Kidney (tissue), 22 donors: ENCODE results near the gene H2BW1. TPM values are rescaled to one million over a fixed set of nuclear protein-coding genes. Genes with fewer than 3 reads are reported as not detected.
"Not testable (repeated sequence)": the region's sequence is repeated elsewhere in the genome, so short reads cannot be mapped to it uniquely, and the experiment has no call there.

Experiments
- DNase-seq, 5 donors: peaks; one replicate each; pipeline ENCODE4 v3.0.0-alpha.2; 2013 to 2020
- FAIRE-seq: peaks from 2 replicates; lab custom pipeline; 2012; peaks lifted over from hg19 to GRCh38; lab: Jason Lieb, UNC
- H3K27ac ChIP-seq, 2 donors: one replicate each; pipeline ENCODE4 v1.7.0; 2013; ENCODE audit warnings: low read depth in 2 of 2, low read length in 2 of 2, inconsistent platforms in 1 of 2
- H3K27me3 ChIP-seq: one replicate; pipeline ENCODE4 v1.7.1; 2013; ENCODE audit warnings: low read length, inconsistent platforms; ENCODE audit not compliant: control insufficient read depth, insufficient read depth
- H3K36me3 ChIP-seq, 3 donors: one replicate each; pipeline versions ENCODE4 v1.7.0 to v1.7.1; 2013; ENCODE audit warnings: low read length in 3 of 3, control low read depth in 1 of 3, inconsistent platforms in 1 of 3; ENCODE audit not compliant: insufficient read depth in 3 of 3, control insufficient read depth in 2 of 3
- H3K4me1 ChIP-seq, 3 donors: one replicate each; pipeline versions ENCODE4 v1.7.0 to v1.7.1; 2013; ENCODE audit warnings: low read length in 3 of 3, inconsistent platforms in 1 of 3, low read depth in 1 of 3; ENCODE audit not compliant: control insufficient read depth in 2 of 3, insufficient read depth in 2 of 3
- H3K4me3 ChIP-seq, 3 donors: one replicate each; pipeline versions ENCODE4 v1.7.0 to v1.8.1; 2013; ENCODE audit warnings: low read length in 3 of 3, control low read depth in 1 of 3, inconsistent platforms in 1 of 3
- H3K9ac ChIP-seq, 3 donors: one replicate each; pipeline versions ENCODE4 v1.7.0 to v1.7.1; 2013; ENCODE audit warnings: low read length in 3 of 3, control low read depth in 1 of 3, inconsistent platforms in 1 of 3
- H3K9me3 ChIP-seq, 3 donors: one replicate each; pipeline versions ENCODE4 v1.7.0 to v1.7.1; 2013; ENCODE audit warnings: low read length in 3 of 3, control low read depth in 1 of 3, inconsistent platforms in 1 of 3; ENCODE audit not compliant: control insufficient read depth in 2 of 3, insufficient read depth in 1 of 3
- CTCF ChIP-seq: IDR thresholded peaks from 3 replicates; pipeline ENCODE4 v1.5.1; 2012; ENCODE audit warnings: mild to moderate bottlenecking, moderate library complexity, borderline replicate concordance; ENCODE audit not compliant: insufficient read depth; ENCODE audit errors: extremely low read depth
- intact Hi-C: fragments of 100-400 bp; cut with DNase I; formaldehyde crosslinking; loops from one replicate; pipeline ENCODE4 v1.11.1; 2022
- long read RNA-seq, 10 donors: library from polyadenylated mRNA in 1 of 10; unstranded in 1 of 10; transcript quantifications; one replicate each; pipeline ENCODE4 v2.0.0 and lab custom pipeline, GENCODE V29; 2021 to 2026
- polyA plus RNA-seq: library from polyadenylated mRNA; stranded (reverse); fragments of 350-450 nt; fragmentation: Illumina TruSeq; extraction: RNeasy Lipid Tissue Mini Kit (QIAGEN cat#74804); gene quantifications from one replicate; pipeline ENCODE4 v1.2.3, GENCODE V29; 2014; ENCODE audit warnings: low read depth, low replicate concordance; ENCODE audit not compliant: insufficient read depth
- total RNA-seq: library from RNA; stranded (reverse); fragmentation: NEBNext Ultra II Directional; extraction: Animal tissue kit (Norgen Biotek cat#: 25700); gene quantifications from one replicate; pipeline ENCODE4 v1.2.1, GENCODE V29; 2021
- donor health status: control.
- donor health status: control.
- donor health status: control.
- donor health status: control.
- donor health status: control.
- donor health status: DM: yes; HTN: yes; CAD: no.
- donor health status: Normal renal cell carcinoma (clear cell type).

The H2BW1 gene
- not detected for total RNA-seq
- polyA plus RNA-seq, result not detected
- long read RNA-seq, donor 1, result 0 reads
- long read RNA-seq, donor 2, result 0 reads
- long read RNA-seq, donor 3, result 0 reads
- long read RNA-seq, donor 4, result 0 reads
- long read RNA-seq, donor 5, result 0 reads
- long read RNA-seq, donor 6, result 0 reads
- long read RNA-seq, donor 7, result 0 reads
- long read RNA-seq, donor 8, result 0 reads
- long read RNA-seq, donor 9, result 0 reads
- long read RNA-seq, donor 10, result 0 reads

- no peak for FAIRE-seq
Observed at GRCh38 chrX:104013606-104014005, at the start of gene H2BW1. H2BW1 (minus strand) TSS chrX:104013708; CDS start chrX:104013576, 132 bp downstream.

GRCh38 chrX:104062636-104063035 lies 49.1 kb upstream of the H2BW1 start:
- H3K4me3 ChIP-seq, H3K27me3 ChIP-seq, H3K9ac ChIP-seq, FAIRE-seq, H3K9me3 ChIP-seq, intact Hi-C loops, H3K4me1 ChIP-seq, H3K27ac ChIP-seq, DNase-seq, H3K36me3 ChIP-seq: not testable (repeated sequence)

More at GRCh38 chrX:104013606-104014005, at the start of gene H2BW1:
- Histone ChIP-seq H3K36me3 (no peaks in the 10 kb centered on the region), H3K4me1 (no peaks in the 10 kb centered on the region), H3K27me3 (no peaks in the 10 kb centered on the region), H3K27ac (no peak within 1 kb of the TSS), H3K9ac (no peak within 1 kb of the TSS), H3K9me3 (no peaks in the 10 kb centered on the region), H3K4me3 (no peak within 1 kb of the TSS)
- no peak for TF ChIP-seq CTCF
- DNase-seq, result no peak
- intact Hi-C loops, result no loop called here

- FAIRE-seq, H3K4me3 ChIP-seq, H3K36me3 ChIP-seq, H3K4me1 ChIP-seq, DNase-seq, intact Hi-C loops, H3K9me3 ChIP-seq, H3K27ac ChIP-seq, H3K9ac ChIP-seq, H3K27me3 ChIP-seq: not testable (repeated sequence)
Observed at GRCh38 chrX:104054956-104055355, 41.4 kb upstream of the H2BW1 start.

- H3K27ac ChIP-seq, result no peak overlapping the region
- FAIRE-seq (no peak), DNase-seq (no peak)
- TF ChIP-seq CTCF, result no peak
- H3K4me3 ChIP-seq, result no peak overlapping the region
- no peaks in the 10 kb centered on the region for H3K36me3 ChIP-seq
- H3K27me3 ChIP-seq, result no peaks in the 10 kb centered on the region
- intact Hi-C loops, result no loop called here
- no peak overlapping the region for H3K9ac ChIP-seq
- H3K9me3 ChIP-seq, result no peaks in the 10 kb centered on the region
- no peaks in the 10 kb centered on the region for H3K4me1 ChIP-seq
Observed at GRCh38 chrX:104047171-104047570, 33.7 kb upstream of the H2BW1 start.
